SK-N-SH treated with all-trans-retinoic acid at 6 μM for 48 hours (cell line): ENCODE data around the gene TNFRSF11A.

Source experiments
- ARNTL ChIP-seq: fragments of 450-650 bp; formaldehyde crosslinking; IDR thresholded peaks from 2 replicates; pipeline ENCODE4 v1.5.0; 2020; ENCODE audit warnings: low read depth, mild to moderate bottlenecking, moderate library complexity, borderline replicate concordance
- BACH2 ChIP-seq: fragments of 250-450 bp; sonication (Bioruptor Pico); IDR thresholded peaks from 2 replicates; pipeline ENCODE4 v1.9.0; 2021; ENCODE audit warnings: mild to moderate bottlenecking, borderline replicate concordance
- CSDC2 ChIP-seq: fragments of 250-450 bp; sonication (Bioruptor Pico); IDR thresholded peaks from 2 replicates; pipeline ENCODE4 v1.5.0; 2020; ENCODE audit warnings: mild to moderate bottlenecking, moderate library complexity
- ESRRG ChIP-seq: fragments of 250-450 bp; sonication (Bioruptor Pico); IDR thresholded peaks from 2 replicates; pipeline ENCODE4 v1.6.1; 2021; ENCODE audit warnings: mild to moderate bottlenecking
- GLIS3 ChIP-seq: fragments of 250-450 bp; sonication (Bioruptor Pico); IDR thresholded peaks from 2 replicates; pipeline ENCODE4 v1.5.0; 2020; ENCODE audit warnings: mild to moderate bottlenecking, moderate library complexity
- PATZ1 ChIP-seq: fragments of 250-450 bp; sonication (Bioruptor Pico); IDR thresholded peaks from 2 replicates; pipeline ENCODE4 v1.8.0; 2020; ENCODE audit warnings: mild to moderate bottlenecking, moderate library complexity, borderline replicate concordance
- RARB ChIP-seq: fragments of 250-450 bp; sonication (Bioruptor Pico); IDR thresholded peaks from 2 replicates; pipeline ENCODE4 v1.8.0; 2021; ENCODE audit warnings: mild to moderate bottlenecking, moderate library complexity
- ZC3H10 ChIP-seq: fragments of 250-450 bp; sonication (Bioruptor Pico); IDR thresholded peaks from 2 replicates; pipeline ENCODE4 v1.5.1; 2021; ENCODE audit warnings: mild to moderate bottlenecking, moderate library complexity
- ZFP3 ChIP-seq: fragments of 250-450 bp; sonication (Bioruptor Pico); IDR thresholded peaks from 2 replicates; pipeline ENCODE4 v1.5.0; 2020; ENCODE audit warnings: mild to moderate bottlenecking, moderate library complexity
- ZFP30 ChIP-seq: fragments of 450-650 bp; formaldehyde crosslinking; IDR thresholded peaks from 2 replicates; pipeline ENCODE4 v1.5.0; 2022; ENCODE audit warnings: mild to moderate bottlenecking, moderate library complexity
- ZNF565 ChIP-seq: fragments of 450-650 bp; formaldehyde crosslinking; conservative IDR thresholded peaks from 2 replicates; pipeline ENCODE4 v1.5.0; 2020; ENCODE audit warnings: low read depth, mild to moderate bottlenecking, moderate library complexity
- ZNF70 ChIP-seq: fragments of 450-650 bp; formaldehyde crosslinking; IDR thresholded peaks from 2 replicates; pipeline ENCODE4 v1.5.0; 2020; ENCODE audit warnings: mild to moderate bottlenecking, moderate library complexity
- TF ChIP-seq, protein P1 (sequence below): fragments of 250-450 bp; sonication (Bioruptor Pico); IDR thresholded peaks from 2 replicates; pipeline ENCODE4 v1.5.1; 2020; ENCODE audit warnings: low read depth, mild to moderate bottlenecking, moderate library complexity
- TF ChIP-seq, protein P2 (sequence below): fragments of 250-450 bp; sonication (Bioruptor Pico); IDR thresholded peaks from 2 replicates; pipeline ENCODE4 v1.5.1; 2021; ENCODE audit warnings: mild to moderate bottlenecking, moderate library complexity

DNA sequence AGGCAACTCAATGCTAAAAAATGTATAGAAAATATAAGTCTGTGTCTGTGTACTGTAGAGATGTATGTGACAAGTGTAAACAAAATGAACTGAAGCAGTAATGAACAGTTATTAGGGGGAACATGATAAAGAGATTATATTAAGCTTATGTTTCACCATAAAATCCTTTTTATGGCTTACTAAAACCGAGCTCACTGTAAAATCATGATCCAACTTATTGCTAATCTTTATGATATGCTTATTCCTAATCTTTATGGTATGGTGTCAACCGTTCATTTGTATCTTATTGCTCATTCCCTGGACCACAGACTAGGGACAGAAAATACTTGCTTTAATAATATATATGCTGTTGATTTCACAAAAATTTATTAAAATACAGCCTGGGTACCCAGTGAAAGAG lies 62.1 kb downstream of the TNFRSF11A start:
- TF ChIP-seq ARNTL (no peak), ZNF70 (CRISPR knock-in tag) (no peak), ZFP3 (CRISPR knock-in tag) (no peak), ZFP30 (CRISPR knock-in tag) (no peak), BACH2 (CRISPR knock-in tag) (no peak), RARB (CRISPR knock-in tag) (no peak), PATZ1 (CRISPR knock-in tag) (no peak), ZC3H10 (CRISPR knock-in tag) (no peak), ESRRG (no peak), ZNF565 (no peak), CSDC2 (no peak), GLIS3 (CRISPR knock-in tag) (no peak)
- TF ChIP-seq, protein P1, sequence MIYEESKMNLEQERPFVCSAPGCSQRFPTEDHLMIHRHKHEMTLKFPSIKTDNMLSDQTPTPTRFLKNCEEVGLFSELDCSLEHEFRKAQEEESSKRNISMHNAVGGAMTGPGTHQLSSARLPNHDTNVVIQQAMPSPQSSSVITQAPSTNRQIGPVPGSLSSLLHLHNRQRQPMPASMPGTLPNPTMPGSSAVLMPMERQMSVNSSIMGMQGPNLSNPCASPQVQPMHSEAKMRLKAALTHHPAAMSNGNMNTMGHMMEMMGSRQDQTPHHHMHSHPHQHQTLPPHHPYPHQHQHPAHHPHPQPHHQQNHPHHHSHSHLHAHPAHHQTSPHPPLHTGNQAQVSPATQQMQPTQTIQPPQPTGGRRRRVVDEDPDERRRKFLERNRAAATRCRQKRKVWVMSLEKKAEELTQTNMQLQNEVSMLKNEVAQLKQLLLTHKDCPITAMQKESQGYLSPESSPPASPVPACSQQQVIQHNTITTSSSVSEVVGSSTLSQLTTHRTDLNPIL (CRISPR knock-in tag) = no peak
- TF ChIP-seq, protein P2, sequence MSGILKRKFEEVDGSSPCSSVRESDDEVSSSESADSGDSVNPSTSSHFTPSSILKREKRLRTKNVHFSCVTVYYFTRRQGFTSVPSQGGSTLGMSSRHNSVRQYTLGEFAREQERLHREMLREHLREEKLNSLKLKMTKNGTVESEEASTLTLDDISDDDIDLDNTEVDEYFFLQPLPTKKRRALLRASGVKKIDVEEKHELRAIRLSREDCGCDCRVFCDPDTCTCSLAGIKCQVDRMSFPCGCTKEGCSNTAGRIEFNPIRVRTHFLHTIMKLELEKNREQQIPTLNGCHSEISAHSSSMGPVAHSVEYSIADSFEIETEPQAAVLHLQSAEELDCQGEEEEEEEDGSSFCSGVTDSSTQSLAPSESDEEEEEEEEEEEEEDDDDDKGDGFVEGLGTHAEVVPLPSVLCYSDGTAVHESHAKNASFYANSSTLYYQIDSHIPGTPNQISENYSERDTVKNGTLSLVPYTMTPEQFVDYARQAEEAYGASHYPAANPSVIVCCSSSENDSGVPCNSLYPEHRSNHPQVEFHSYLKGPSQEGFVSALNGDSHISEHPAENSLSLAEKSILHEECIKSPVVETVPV (CRISPR knock-in tag) = no peak
